A549 (cell line): Measurements from ENCODE around the gene DIP2C. TPM values are rescaled to one million over a fixed set of nuclear protein-coding genes. Genes with fewer than 3 reads are reported as not detected.

ENCODE experiments used
- ATAC-seq, 2 experiments: fragments of 200-7000 bp in 1 of 2; fragments of >200 bp in 1 of 2; cut with Nextera tagmentation in 1 of 2; cut with Tn5 transposase in 1 of 2; 3 replicates each; pipeline versions ENCODE4 v1.8.0 to v1.9.1; 2018 to 2020; ENCODE audit warnings: mild to moderate bottlenecking in 1 of 2, moderate library complexity in 1 of 2
- CTCF ChIA-PET: fragments of 300-600 bp; sonication (Branson Sonifier 250); formaldehyde crosslinking; extraction: SDS; loops from one replicate; lab custom pipeline; 2021; ENCODE audit warnings: antibody characterized with exemption, inconsistent platforms; lab: Yijun Ruan, JAX
- POLR2A ChIA-PET: fragments of 350-600 bp; formaldehyde crosslinking; extraction: SDS; loops from one replicate; lab custom pipeline; 2021; ENCODE audit warnings: antibody characterized with exemption, inconsistent platforms; lab: Yijun Ruan, JAX
- DNase-seq, 2 experiments: peaks; one replicate each; pipeline versions ENCODE4 v3.0.0 to v3.0.0-alpha.2; 2011 to 2016; ENCODE audit warnings: low read depth in 1 of 2, low spot score in 1 of 2
- FAIRE-seq: peaks from 2 replicates; lab custom pipeline; 2011; peaks lifted over from hg19 to GRCh38; lab: Jason Lieb, UNC
- H3K27ac ChIP-seq, 2 experiments: fragments of >200 bp; sonication (Bioruptor Twin); formaldehyde crosslinking; 3 replicates each; pipeline ENCODE4 v1.5.1; 2016 to 2017
- H3K4me1 ChIP-seq: fragments of >200 bp; sonication (Bioruptor Twin); formaldehyde crosslinking; 3 replicates; pipeline ENCODE4 v1.6.1; 2016
- H3K4me2 ChIP-seq: fragments of >200 bp; sonication (Bioruptor Twin); formaldehyde crosslinking; 3 replicates; pipeline ENCODE4 v1.6.1; 2016
- H3K4me3 ChIP-seq: fragments of >200 bp; sonication (Bioruptor Twin); formaldehyde crosslinking; 3 replicates; pipeline ENCODE4 v1.5.1; 2016
- H3K9me3 ChIP-seq: fragments of >200 bp; sonication (Bioruptor Twin); formaldehyde crosslinking; 3 replicates; pipeline ENCODE4 v1.6.1; 2016
- ATOH8 ChIP-seq: fragments of 250-450 bp; sonication (Bioruptor Pico); IDR thresholded peaks from 2 replicates; pipeline ENCODE4 v1.5.0; 2020; ENCODE audit warnings: low read depth, mild to moderate bottlenecking, moderate library complexity
- BHLHE40 ChIP-seq: IDR thresholded peaks from 2 replicates; pipeline ENCODE4 v1.6.1; 2012; ENCODE audit warnings: low read depth, low read length, inconsistent platforms
- CBX2 ChIP-seq: fragments of 200-600 bp; sonication (generic); IDR thresholded peaks from 2 replicates; pipeline ENCODE4 v1.6.1; 2016; ENCODE audit warnings: low read depth, mild to moderate bottlenecking, borderline replicate concordance
- CHD2 ChIP-seq: fragments of 150-350 bp; IDR thresholded peaks from 2 replicates; pipeline ENCODE4 v1.6.1; 2014; ENCODE audit warnings: low read length; ENCODE audit not compliant: partially characterized antibody
- CTCF ChIP-seq: fragments of >200 bp; sonication (Bioruptor Twin); formaldehyde crosslinking; IDR thresholded peaks from 3 replicates; pipeline ENCODE4 v1.5.1; 2016
- FOSB ChIP-seq: fragments of 250-450 bp; sonication (Bioruptor Pico); IDR thresholded peaks from 2 replicates; pipeline ENCODE4 v1.5.0; 2020; ENCODE audit warnings: mild to moderate bottlenecking, moderate library complexity
- GATA3 ChIP-seq: IDR thresholded peaks from 2 replicates; pipeline ENCODE4 v1.6.1; 2012; ENCODE audit warnings: borderline replicate concordance
- HDAC2 ChIP-seq: fragments of 200-600 bp; sonication (generic); IDR thresholded peaks from 2 replicates; pipeline ENCODE4 v1.6.1; 2016
- HEYL ChIP-seq: fragments of 250-450 bp; sonication (Bioruptor Pico); IDR thresholded peaks from 2 replicates; pipeline ENCODE4 v1.8.0; 2021; ENCODE audit warnings: mild to moderate bottlenecking, moderate library complexity
- HOXA7 ChIP-seq: fragments of 250-450 bp; sonication (Bioruptor Pico); IDR thresholded peaks from 2 replicates; pipeline ENCODE4 v1.5.0; 2020; ENCODE audit warnings: mild to moderate bottlenecking, moderate library complexity
- HOXB13 ChIP-seq: fragments of 250-450 bp; sonication (Bioruptor Pico); IDR thresholded peaks from 2 replicates; pipeline ENCODE4 v1.5.0; 2020; ENCODE audit warnings: low read depth, mild to moderate bottlenecking, moderate library complexity
- HOXB5 ChIP-seq: fragments of 250-450 bp; sonication (Bioruptor Pico); IDR thresholded peaks from 2 replicates; pipeline ENCODE4 v1.5.0; 2020; ENCODE audit warnings: mild to moderate bottlenecking, moderate library complexity
- JUNB ChIP-seq: fragments of >200 bp; sonication (Bioruptor Twin); formaldehyde crosslinking; IDR thresholded peaks from 2 replicates; pipeline ENCODE4 v1.6.1; 2016
- MAX ChIP-seq: IDR thresholded peaks from 2 replicates; pipeline ENCODE4 v1.6.1; 2012
- NFE2L2 ChIP-seq: fragments of 150-350 bp; conservative IDR thresholded peaks from 2 replicates; pipeline ENCODE4 v1.6.1; 2014; ENCODE audit warnings: low read length
- NR3C1 ChIP-seq: fragments of >200 bp; sonication (Bioruptor Twin); formaldehyde crosslinking; IDR thresholded peaks from 3 replicates; pipeline ENCODE4 v1.6.1; 2017
- POLR2A ChIP-seq: IDR thresholded peaks from 2 replicates; pipeline ENCODE4 v1.6.1; 2012; ENCODE audit warnings: mild to moderate bottlenecking, low read length
- RARB ChIP-seq: fragments of 250-450 bp; sonication (Bioruptor Pico); IDR thresholded peaks from 2 replicates; pipeline ENCODE4 v1.8.0; 2021; ENCODE audit warnings: mild to moderate bottlenecking, moderate library complexity
- RCOR1 ChIP-seq: fragments of 150-350 bp; IDR thresholded peaks from 2 replicates; pipeline ENCODE4 v1.6.1; 2014; ENCODE audit warnings: antibody characterized with exemption, low read length, low read depth
- REST ChIP-seq: fragments of 200-600 bp; sonication (generic); IDR thresholded peaks from 2 replicates; pipeline ENCODE4 v1.6.1; 2016; ENCODE audit warnings: antibody characterized with exemption, mild to moderate bottlenecking, moderate library complexity
- RNF2 ChIP-seq: fragments of 200-600 bp; sonication (generic); IDR thresholded peaks from 2 replicates; pipeline ENCODE4 v1.6.1; 2016; ENCODE audit warnings: low read depth, mild to moderate bottlenecking, antibody characterized with exemption, moderate library complexity, borderline replicate concordance
- SMC3 ChIP-seq: fragments of >200 bp; sonication (Bioruptor Twin); formaldehyde crosslinking; IDR thresholded peaks from 3 replicates; pipeline ENCODE4 v1.6.1; 2018; ENCODE audit warnings: inconsistent platforms
- TFCP2L1 ChIP-seq: fragments of 250-450 bp; sonication (Bioruptor Pico); IDR thresholded peaks from 2 replicates; pipeline ENCODE4 v1.5.0; 2021; ENCODE audit warnings: mild to moderate bottlenecking
- TP53 ChIP-seq: fragments of 250-450 bp; sonication (Bioruptor Pico); IDR thresholded peaks from 2 replicates; pipeline ENCODE4 v1.5.0; 2021; ENCODE audit warnings: mild to moderate bottlenecking, moderate library complexity
- ZNF302 ChIP-seq: fragments of 250-450 bp; sonication (Bioruptor Pico); IDR thresholded peaks from 2 replicates; pipeline ENCODE4 v1.9.0; 2021; ENCODE audit warnings: inconsistent platforms, mild to moderate bottlenecking, moderate library complexity
- WGBS: methylation state at CpG from one replicate; pipeline ENCODE4 v1.1.6; 2017; ENCODE audit errors: missing lambda C conversion rate; 5-methylcytosine and 5-hydroxymethylcytosine counted together
- polyA plus RNA-seq, 4 experiments: library from polyadenylated mRNA; depleted of rRNA in 3 of 4; stranded (reverse); fragments of >200 nt; fragmentation: RNase III in 1 of 4; extraction: RNeasy Plus Mini Kit Qiagen cat#74134 plus additional on column Dnase treatment in 1 of 4; gene quantifications; 2 replicates in 3 of 4; 3 replicates in 1 of 4; pipeline ENCODE4 v1.2.3, GENCODE V29; 2011 to 2017
- TF ChIP-seq, protein P1 (sequence below): fragments of >200 bp; sonication (Bioruptor Twin); formaldehyde crosslinking; IDR thresholded peaks from 2 replicates; pipeline ENCODE4 v1.6.1; 2016

DIP2C gene
- polyA plus RNA-seq, 2 of the 4 experiments (the other 2 are of a cell fraction), result 3.7 to 5.0 TPM

GRCh38 chr10:283140-283479 lies 406.4 kb downstream of the DIP2C start:
- FAIRE-seq, result no peak
- CTCF ChIA-PET, result no interaction called here
- no peak for ATAC-seq
- TF ChIP-seq JUNB, result no peak
- no peak for TF ChIP-seq SMC3
- no peak for TF ChIP-seq FOSB
- no peak for TF ChIP-seq REST
- no peak for TF ChIP-seq CTCF
- no peak for TF ChIP-seq ZNF302 (CRISPR knock-in tag)
- no peak for TF ChIP-seq ATOH8
- TF ChIP-seq HOXB5 (CRISPR knock-in tag), result no peak
- no peak for TF ChIP-seq RCOR1
- no peak for TF ChIP-seq TP53 (CRISPR knock-in tag)
- TF ChIP-seq NFE2L2, result no peak
- TF ChIP-seq, protein P1, sequence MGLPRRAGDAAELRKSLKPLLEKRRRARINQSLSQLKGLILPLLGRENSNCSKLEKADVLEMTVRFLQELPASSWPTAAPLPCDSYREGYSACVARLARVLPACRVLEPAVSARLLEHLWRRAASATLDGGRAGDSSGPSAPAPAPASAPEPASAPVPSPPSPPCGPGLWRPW, result no peak
- TF ChIP-seq HDAC2, result no peak
- TF ChIP-seq HOXA7 (CRISPR knock-in tag), result no peak
- no peak for TF ChIP-seq HOXB13
- TF ChIP-seq TFCP2L1, result no peak
- TF ChIP-seq HEYL, result no peak
- TF ChIP-seq BHLHE40, result no peak
- TF ChIP-seq CHD2, result no peak
- TF ChIP-seq NR3C1, result no peak
- no peaks in the 10 kb centered on the region for H3K9me3 ChIP-seq
- no peak overlapping the region for H3K4me3 ChIP-seq
- H3K27ac ChIP-seq, result no peak overlapping the region
- WGBS, result 84% methylated on average over 8 of the region's 8 CpGs
- no peak for DNase-seq
- H3K4me2 ChIP-seq, result no peak overlapping the region
- POLR2A ChIA-PET, result interaction anchor here (0.7 kb wide), 1 partner anchor 20 kb away, joined by 3 read pairs; no protein-coding TSS in a partner anchor
- H3K4me1 ChIP-seq, result no peaks in the 10 kb centered on the region

DNA sequence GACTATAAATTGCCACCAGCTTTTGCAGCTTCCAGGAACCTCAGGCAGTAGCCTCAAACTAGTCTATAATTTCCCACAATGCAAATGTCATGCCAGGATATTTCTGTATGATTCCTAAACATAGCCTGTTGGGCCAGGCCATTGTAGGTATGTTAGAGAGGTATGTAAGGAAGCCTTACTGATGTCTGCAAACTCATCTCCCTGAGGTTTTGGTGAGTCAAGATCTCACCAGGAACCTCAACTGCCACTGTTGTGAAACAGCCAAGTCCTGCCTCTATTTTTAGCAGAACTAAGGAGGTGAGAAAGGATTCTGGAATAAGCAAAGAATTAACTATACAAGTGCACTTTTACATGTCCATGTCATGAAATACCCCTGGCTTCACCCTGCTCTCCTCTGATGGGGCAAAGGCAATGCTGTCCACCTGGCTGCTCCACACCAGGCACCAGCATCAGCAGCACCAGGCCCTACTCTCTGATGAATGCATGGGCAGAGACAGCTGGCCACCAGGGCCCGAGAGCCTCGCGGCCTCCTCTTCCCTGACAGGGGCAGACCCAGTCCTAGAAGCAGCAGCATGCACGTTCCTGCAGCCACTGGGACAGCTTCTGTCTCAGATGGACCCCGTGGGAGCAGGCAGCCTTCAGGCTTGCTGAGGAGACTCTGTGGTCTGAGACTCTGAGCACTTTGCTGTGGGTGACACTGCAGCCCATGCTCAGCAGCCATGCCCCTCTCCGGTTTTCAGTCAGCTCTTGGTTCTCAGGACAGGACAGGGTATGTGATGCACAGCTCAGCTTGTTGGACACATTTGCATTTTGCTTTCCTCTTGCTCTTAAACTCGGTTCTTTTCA lies 407.0 kb downstream of the DIP2C start:
- no peak overlapping the region for H3K4me3 ChIP-seq
- no peak for FAIRE-seq
- H3K9me3 ChIP-seq, result no peaks in the 10 kb centered on the region
- TF ChIP-seq NFE2L2 (no peak), ZNF302 (CRISPR knock-in tag) (no peak), HOXA7 (CRISPR knock-in tag) (no peak), MAX (no peak), CBX2 (no peak), CHD2 (no peak), NR3C1 (no peak), ATOH8 (no peak), RNF2 (no peak), GATA3 (no peak), SMC3 (no peak), POLR2A (no peak), RARB (no peak)
- TF ChIP-seq, protein P1, result no peak
- no peaks in the 10 kb centered on the region for H3K4me1 ChIP-seq
- no peak overlapping the region for H3K4me2 ChIP-seq
- no peak overlapping the region for H3K27ac ChIP-seq
- WGBS, result 72% methylated on average over 6 of the region's 7 CpGs
- ATAC-seq, result no peak
- POLR2A ChIA-PET, result interaction anchor here (0.7 kb wide), 1 partner anchor 21 kb away, joined by 3 read pairs; no protein-coding TSS in a partner anchor
- no peak for DNase-seq
- CTCF ChIA-PET, result no interaction called here
